DOHH2 (cell line): ENCODE measurements around the gene STAT5B.

Experiments
- CTCF ChIP-seq: fragments of 200-600 bp; sonication (generic); IDR thresholded peaks from one replicate; pipeline ENCODE4 v1.5.1; 2014; ENCODE audit warnings: antibody characterized with exemption, mild to moderate bottlenecking, low read depth, low read length; ENCODE audit not compliant: poor library complexity, severe bottlenecking
- EZH2phosphoT487 ChIP-seq: fragments of 200-600 bp; sonication (generic); IDR thresholded peaks from 2 replicates; pipeline ENCODE4 v1.6.1; 2017; ENCODE audit warnings: borderline replicate concordance, mild to moderate bottlenecking, antibody characterized with exemption, low read length, moderate library complexity, mixed read lengths

GRCh38 chr17:42243493-42243982 lies 32.7 kb downstream of the STAT5B start:
- TF ChIP-seq CTCF (no peak), EZH2phosphoT487 (no peak)
